Measurements from ENCODE around the gene CXCL1.

DNA sequence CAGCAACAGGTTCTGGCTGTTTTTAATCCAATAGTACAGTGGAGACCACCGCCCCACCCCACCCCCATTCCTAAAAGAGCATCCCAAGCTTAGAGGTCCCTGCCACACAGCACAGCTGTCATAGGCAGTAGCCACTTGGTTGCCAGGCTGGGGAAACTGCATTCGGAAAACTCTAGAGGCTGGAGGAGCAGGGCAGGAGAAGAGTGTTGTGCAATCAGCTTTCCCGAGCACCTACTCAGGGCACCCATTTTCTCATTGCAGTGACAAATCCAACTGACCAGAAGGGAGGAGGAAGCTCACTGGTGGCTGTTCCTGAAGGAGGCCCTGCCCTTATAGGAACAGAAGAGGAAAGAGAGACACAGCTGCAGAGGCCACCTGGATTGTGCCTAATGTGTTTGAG, 1.1 kb downstream of the CXCL1 start:
- TF ChIP-seq EZH2 (IDR thresholded peaks at IDR 0.05) (no peak), POLR2AphosphoS5 (IDR thresholded peaks at IDR 0.05; ENCODE audit: borderline replicate concordance, low read depth, low read length) (no peak), FOXP2 (optimal IDR thresholded peaks at IDR 0.05; ENCODE audit: control extremely low read depth, extremely low read length, insufficient read depth) (no peak)
